GM12874 (cell line): ENCODE results near the gene LARGE1.

Experiments
- CTCF ChIP-seq: IDR thresholded peaks from 2 replicates; pipeline ENCODE4 v1.5.1; 2011; ENCODE audit warnings: low read depth, mild to moderate bottlenecking, control low read depth, low read length, moderate library complexity; ENCODE audit not compliant: insufficient read depth

LARGE1 gene

GRCh38 chr22:33300165-33300564, 620.1 kb downstream of the LARGE1 start:
- no peak for TF ChIP-seq CTCF

GRCh38 chr22:33299245-33299956, 620.9 kb downstream of the LARGE1 start:
- no peak for TF ChIP-seq CTCF

GRCh38 chr22:33296941-33297340, 623.3 kb downstream of the LARGE1 start:
- no peak for TF ChIP-seq CTCF

- no peak for TF ChIP-seq CTCF
Measured at GRCh38 chr22:33288078-33288477, 632.2 kb downstream of the LARGE1 start.

- TF ChIP-seq CTCF = no peak
Measured at GRCh38 chr22:33275073-33275443, 645.2 kb downstream of the LARGE1 start.

- TF ChIP-seq CTCF = peak; percentile 80
Measured at GRCh38 chr22:33274214-33275072, 645.8 kb downstream of the LARGE1 start.

- no peak for TF ChIP-seq CTCF
Measured at GRCh38 chr22:33272871-33273270, 647.4 kb downstream of the LARGE1 start.
